HG03060 (cell line): ENCODE data around the gene GAGE10.
"Not testable (repeated sequence)": the region's sequence is repeated elsewhere in the genome, so short reads cannot be mapped to it uniquely, and the experiment has no call there.

Experiments
- ATAC-seq: cut with Tn5 transposase; IDR thresholded peaks from one replicate; pipeline ENCODE4 v1.9.1; 2021; ENCODE audit warnings: low read depth, moderate number of reproducible peaks; ENCODE audit not compliant: unreplicated experiment

The GAGE10 gene

GRCh38 chrX:49316085-49316484, 12.6 kb downstream of the GAGE10 start:
- no peak for ATAC-seq

GRCh38 chrX:49321737-49322136, 18.3 kb downstream of the GAGE10 start, which contains the start of gene GAGE12J:
GAGE12J (plus strand) TSS chrX:49322037; CDS start chrX:49323194, 1,157 bp downstream.
- ATAC-seq: not testable (repeated sequence)

GRCh38 chrX:49322266-49322665, 18.8 kb downstream of the GAGE10 start:
- ATAC-seq: not testable (repeated sequence)

DNA sequence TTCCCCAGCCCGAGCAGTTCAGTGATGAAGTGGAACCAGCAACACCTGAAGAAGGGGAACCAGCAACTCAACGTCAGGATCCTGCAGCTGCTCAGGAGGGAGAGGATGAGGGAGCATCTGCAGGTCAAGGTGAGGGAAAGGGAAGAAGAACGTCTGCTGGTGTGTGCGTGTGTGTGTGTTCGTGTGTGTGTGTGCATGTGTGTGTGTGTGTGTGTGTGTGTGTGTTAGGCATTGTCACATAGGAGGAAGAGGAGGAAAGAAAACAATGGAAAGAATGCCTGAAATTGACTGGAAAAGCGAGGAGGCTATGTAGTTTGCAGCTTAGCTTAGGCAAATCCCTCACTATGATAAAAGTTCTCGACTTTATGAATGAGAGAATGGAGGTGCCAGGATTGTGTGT, 20.3 kb downstream of the GAGE10 start:
- not testable (repeated sequence) for ATAC-seq

- ATAC-seq: not testable (repeated sequence)
Measured at GRCh38 chrX:49330421-49330820, 27.0 kb downstream of the GAGE10 start.

GRCh38 chrX:49331282-49331681, 27.8 kb downstream of the GAGE10 start, which contains the start of gene GAGE13:
GAGE13 (plus strand) TSS chrX:49331582; CDS start chrX:49332738, 1,156 bp downstream.
- ATAC-seq: not testable (repeated sequence)

DNA sequence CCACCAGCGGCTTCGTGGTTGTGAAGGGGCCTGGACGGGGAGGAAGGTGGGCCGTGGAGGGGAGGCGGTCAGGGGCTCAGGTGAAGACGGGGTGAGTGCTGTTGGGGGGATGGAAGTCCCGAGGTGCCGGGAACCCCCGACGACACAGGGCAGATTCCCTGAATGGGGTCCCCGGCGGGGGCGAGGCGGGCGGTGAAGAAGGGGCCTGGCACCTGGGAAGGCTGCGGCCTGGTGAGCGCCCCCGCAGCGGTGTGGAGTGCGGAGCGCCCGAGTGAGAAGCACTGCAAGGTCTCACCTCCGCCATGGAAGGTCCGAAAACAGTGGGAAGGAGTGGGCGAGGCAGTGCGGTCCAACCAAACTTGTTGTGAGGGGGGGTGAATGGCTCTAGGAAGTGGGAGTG, 28.4 kb downstream of the GAGE10 start:
- ATAC-seq: not testable (repeated sequence)

GRCh38 chrX:49341449-49341848, 38.0 kb downstream of the GAGE10 start:
- ATAC-seq: not testable (repeated sequence)

- ATAC-seq: not testable (repeated sequence)
Measured at GRCh38 chrX:49344496-49345175, 41.2 kb downstream of the GAGE10 start.

- not testable (repeated sequence) for ATAC-seq
Measured at GRCh38 chrX:49345402-49345801, 42.0 kb downstream of the GAGE10 start.

DNA sequence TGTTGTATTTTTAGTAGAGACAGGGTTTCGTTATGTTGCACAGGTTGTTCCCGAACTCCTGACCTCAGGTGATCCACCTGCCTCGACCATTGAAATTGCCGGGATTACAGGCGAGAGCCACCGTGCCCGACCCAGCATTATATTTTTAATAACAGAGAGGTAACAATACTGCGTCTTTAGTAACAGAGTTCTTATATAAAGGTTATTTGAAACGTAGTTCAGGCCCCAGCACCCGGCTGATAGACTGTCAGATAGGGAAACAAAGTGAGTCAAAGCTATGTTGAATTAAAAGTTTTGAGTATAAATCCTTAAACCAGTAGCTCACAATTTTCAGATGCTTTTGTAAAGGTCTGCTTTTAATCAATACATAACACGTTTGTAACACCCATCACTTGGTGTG, 42.7 kb downstream of the GAGE10 start:
- ATAC-seq: not testable (repeated sequence)
